Measurements from ENCODE around the gene ARHGAP45.

GRCh38 chr19:1060689-1061088 lies 6.3 kb upstream of the ARHGAP45 start:
- TF ChIP-seq CTCF (conservative IDR thresholded peaks at IDR 0.05; ENCODE audit: low read depth, low read length) = no peak
- TF ChIP-seq EZH2 (IDR thresholded peaks at IDR 0.05; ENCODE audit: low read length, unreplicated experiment) = no peak
